DMS 273 (cell line): ENCODE measurements around the gene RHO.
"Not testable (repeated sequence)": the region's sequence is repeated elsewhere in the genome, so short reads cannot be mapped to it uniquely, and the experiment has no call there.

Experiments
- DNase-seq: peaks from one replicate; lab custom pipeline; 2025; ENCODE audit not compliant: unreplicated experiment; lab: John Stamatoyannopoulos, UW

The RHO gene

GRCh38 chr3:129499604-129500333 is 28.7 kb upstream of the RHO start:
- DNase-seq: not testable (repeated sequence)

DNA sequence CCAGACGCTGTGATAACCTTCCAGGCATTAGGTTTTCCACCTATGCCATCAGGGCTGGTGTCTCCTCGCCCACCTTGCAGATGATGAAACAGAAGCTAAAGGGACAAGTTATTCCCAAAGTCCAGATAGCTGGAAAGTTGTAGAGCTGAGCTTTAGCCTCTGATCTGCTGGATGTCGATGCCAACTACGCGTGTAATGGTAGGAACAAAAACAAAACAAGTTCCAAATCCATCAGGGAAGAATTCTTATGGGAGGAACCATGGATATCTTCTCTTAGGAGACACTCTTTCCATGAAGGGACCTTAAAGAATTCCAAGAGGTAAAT is 28.1 kb upstream of the RHO start:
- no peak for DNase-seq

- DNase-seq: no peak
These were observed 26.8 kb upstream of the RHO start for GRCh38 chr3:129501630-129502029.

GRCh38 chr3:129502641-129503408 is 25.6 kb upstream of the RHO start:
- peak; percentile 81 for DNase-seq

- peak; percentile 71 for DNase-seq
These were observed 24.8 kb upstream of the RHO start for GRCh38 chr3:129503471-129504291.

DNA sequence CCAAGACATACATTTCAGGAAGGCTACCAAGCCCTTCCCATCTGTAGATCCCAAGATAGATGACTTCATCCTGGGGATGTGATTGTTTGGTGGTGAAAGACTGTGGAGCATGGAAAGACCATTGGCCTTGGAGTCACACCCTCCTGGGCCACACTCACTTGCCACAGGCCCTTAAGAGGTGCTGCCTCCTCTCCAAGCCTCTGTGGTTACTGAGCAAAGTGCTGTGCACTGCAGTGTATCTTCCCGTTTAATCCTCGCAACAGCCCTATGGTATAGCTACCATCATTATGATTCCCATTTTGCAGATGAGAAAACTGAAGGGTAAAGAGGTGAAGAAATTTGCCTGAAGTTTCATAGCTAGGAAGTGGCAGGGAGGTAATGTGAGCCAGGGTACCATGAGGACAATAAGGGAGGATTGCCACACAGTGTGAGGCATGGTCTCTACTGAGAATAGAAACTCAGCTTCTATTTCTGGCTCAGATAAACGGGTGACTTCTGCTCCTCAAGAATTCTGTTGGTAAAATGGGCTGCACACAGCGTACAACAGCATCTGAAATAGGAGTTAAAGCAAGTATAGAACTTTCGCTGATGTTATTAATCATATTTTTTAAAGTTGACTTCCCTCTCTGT is 23.9 kb upstream of the RHO start:
- no peak for DNase-seq

DNA sequence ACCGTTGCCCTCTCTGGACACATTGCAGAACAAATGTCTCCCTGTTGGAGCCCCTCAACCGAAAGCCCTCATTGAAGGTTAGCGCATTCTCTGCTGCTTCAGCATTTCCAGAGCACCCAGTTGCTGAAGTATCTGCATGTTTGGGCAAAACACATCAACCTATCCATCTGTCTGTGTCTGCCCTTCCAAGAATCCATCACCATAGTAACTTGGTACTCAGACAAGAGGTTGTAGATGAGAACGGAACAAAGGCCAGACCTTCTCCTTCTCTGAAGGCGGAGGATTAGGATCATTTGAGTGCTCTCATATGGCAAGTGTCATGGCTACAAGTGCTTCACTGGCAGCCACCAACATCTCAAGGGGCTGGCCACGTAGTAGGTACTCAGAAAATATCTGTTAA is 23.1 kb upstream of the RHO start:
- DNase-seq: peak; percentile 88

DNA sequence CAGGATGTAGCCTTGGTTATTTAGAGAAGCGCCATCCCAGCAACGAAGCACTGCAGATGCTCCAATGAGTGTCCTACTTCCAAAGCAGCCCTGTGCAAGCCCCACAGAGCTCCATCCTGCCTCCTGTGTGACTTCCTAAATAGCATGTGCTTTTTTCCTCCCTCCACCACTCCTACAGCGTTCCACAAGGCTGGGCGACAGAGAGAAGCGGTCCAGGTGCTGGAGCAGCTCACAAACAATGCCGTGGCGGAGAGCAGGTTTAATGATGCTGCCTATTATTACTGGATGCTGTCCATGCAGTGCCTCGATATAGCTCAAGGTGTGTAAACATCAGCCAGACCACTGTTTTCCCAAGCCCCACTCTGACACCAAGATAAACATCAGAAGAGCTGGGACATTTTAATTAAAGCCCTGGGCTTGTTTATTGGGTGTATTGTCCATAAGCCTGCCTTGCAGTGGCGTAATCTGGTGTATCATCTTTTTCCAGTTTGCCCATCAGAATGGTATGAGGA is 22.2 kb upstream of the RHO start:
- DNase-seq: no peak

- DNase-seq: peak; percentile 63
These were observed 21.1 kb upstream of the RHO start for GRCh38 chr3:129507181-129507831.

DNA sequence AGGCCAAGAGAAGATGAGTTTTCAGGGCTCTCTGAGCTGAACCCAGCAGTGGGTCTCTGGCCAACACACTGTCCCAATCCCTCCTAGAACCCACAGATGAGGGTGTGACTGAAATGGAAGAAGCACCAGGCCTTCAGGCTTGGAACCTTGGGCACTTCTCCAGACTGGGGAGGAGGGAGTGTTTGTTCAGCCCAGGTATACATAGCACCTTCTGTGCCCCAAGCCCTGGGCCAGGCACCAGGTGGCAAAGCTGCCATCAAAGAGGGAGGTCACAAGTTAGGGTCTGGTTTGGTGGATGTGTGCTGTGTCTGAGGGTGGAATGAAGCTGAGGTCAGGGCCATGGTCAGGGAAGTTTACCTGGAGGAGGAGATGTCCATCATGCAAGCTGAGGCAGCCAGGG is 15.8 kb upstream of the RHO start:
- DNase-seq: no peak

GRCh38 chr3:129513705-129514104 is 14.7 kb upstream of the RHO start:
- DNase-seq: no peak

DNA sequence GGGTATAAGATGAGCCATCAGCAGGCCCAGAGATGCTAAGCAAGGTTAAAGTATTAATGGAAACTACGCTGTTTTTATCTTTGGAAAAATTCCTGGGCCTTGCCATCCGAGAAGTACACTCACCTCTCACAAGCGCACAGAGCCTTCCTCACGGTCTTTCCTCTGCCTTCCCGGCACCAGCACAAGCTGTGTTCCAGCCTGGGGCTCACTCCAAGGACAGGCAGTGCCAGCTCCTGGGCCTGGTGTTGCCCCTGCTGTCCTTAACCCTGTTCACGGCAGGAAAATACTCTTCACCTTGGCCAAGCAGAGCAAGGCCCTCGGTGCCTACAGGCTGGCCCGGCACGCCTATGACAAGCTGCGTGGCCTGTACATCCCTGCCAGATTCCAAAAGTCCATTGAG is 14.3 kb upstream of the RHO start:
- no peak for DNase-seq

- no peak for DNase-seq
These were observed 13.9 kb upstream of the RHO start for GRCh38 chr3:129514563-129514962.

DNA sequence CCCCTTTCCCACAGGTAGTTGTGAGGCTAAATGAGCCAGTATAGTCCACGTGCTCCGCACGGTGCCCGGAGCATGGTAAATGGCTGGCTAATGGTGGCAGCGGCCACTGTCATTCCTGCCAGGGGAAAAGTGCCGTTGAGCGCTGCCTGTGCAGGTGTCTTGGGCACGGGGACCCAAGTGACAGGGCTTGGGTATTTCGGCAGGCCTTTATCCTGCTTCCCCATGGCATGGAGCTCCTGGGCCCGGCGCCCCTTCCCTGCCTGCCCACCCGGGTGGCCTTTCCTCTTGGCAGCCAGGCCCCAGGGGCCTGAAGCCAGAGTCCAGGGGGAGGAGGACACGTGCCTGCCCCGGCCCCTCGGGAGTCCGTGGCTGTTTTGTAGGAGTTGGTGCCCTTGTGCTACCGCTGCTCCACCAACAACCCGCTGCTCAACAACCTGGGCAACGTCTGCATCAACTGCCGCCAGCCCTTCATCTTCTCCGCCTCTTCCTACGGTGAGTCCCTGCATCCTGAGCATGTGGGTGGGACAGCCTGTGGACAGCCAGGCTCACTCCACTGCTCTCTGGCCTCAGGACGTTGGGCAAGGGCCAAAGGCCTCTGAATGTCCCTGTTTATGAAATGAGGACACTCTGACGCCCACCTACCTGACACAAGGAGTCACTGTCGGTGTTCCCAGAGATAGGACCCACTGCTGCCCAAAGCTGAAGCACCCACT is 13.2 kb upstream of the RHO start:
- DNase-seq: not testable (repeated sequence)

- not testable (repeated sequence) for DNase-seq
These were observed 12.5 kb upstream of the RHO start for GRCh38 chr3:129515821-129516432.

DNA sequence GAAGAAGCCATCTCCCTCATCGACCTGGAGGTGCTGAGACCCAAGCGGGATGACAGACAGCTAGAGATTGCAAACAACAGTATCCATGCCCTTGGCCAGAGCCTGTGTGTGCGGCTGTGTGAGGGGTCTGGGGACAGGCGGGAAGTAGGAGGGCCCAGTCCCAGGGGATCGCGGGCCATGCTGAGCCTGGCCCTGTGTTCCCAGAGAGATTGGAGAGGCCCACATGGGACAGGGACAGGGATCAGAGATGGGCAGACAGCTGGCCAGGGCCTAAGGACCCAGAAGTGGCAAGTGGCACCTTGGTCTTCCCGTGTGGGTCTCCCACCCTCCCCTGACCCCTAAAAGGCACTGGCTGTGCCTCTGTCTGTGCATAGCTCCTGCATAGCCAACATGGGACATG is 10.9 kb upstream of the RHO start:
- DNase-seq: no peak

GRCh38 chr3:129518038-129518561 is 10.3 kb upstream of the RHO start:
- no peak for DNase-seq

- DNase-seq: no peak
These were observed 9.9 kb upstream of the RHO start for GRCh38 chr3:129518581-129518980.

DNA sequence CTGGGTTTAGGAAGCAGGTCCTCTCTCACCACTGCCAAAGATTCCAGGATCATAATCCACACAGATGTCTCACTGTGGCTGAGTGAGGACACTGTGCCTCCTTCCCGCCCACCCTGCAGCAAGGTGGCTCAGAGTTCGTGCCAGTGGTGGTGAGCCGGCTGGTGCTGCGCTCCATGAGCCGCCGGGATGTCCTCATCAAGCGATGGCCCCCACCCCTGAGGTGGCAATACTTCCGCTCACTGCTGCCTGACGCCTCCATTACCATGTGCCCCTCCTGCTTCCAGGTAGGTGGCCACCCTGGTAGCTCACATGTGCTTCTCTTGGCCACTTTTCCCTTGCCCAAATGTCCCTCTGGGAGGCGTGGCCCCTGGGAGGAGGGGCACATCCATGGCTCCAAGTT is 9.0 kb upstream of the RHO start:
- no peak for DNase-seq
